ENCODE data around the gene DCAF7. TPM values are rescaled to one million over a fixed set of nuclear protein-coding genes. Genes with fewer than 3 reads are reported as not detected.

Gene DCAF7
- total and polyA plus RNA-seq, 4 donors = 13.2 to 24.0 (median 15.0) TPM

DNA sequence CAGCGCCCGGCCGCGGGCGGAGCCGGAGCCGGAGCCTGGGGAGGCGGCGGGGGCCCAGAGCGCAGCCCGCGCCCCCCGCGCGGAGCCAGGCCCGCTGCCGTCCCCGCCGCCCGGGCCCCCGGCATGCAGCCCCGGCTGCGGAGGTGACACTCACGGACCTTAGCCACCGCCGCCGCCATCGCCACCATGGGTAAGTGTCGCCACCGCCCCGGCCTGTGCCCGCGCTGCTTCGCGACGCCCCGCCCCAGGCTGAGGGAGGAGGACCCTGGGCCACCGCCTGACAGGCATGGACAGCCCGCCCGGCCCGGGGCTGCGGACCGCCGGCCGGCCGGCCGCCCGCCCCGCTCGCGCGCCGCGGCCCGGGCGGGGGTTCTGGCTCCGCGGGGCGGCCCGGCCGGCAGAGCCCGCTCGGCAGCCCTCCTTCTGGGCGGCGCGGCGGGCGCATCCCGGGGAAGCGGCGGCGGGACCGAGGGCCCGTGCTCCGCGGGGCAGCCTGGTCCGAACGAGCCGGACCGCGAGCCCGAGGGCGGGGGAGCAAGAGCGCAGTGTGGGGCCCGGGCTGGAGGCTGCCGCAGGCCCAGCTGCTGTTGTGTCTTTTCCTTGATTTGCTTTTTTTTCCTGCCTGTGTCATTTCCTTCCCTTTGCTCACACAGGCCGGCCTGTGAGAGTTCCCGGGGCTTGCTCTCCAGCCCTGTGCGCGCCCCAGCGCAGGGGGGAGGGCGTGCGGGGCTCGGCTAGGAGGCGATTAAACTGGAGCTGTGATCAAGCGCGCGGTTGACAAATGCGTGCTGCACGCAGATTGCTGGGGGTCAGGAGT, 72.5 kb downstream of the DCAF7 start:
- Histone ChIP-seq H3K36me3 (ENCODE audit: control insufficient read depth in 4 of 4, insufficient read depth in 3 of 4, low read depth in 1 of 4, low read length in 3 of 4) (no peaks in the 10 kb centered on the region), H3K9me3 (ENCODE audit: control insufficient read depth in 4 of 4, low read length in 3 of 4) (no peaks in the 10 kb centered on the region), H3K9ac (ENCODE audit: low read depth in 1 of 2, low read length in 2 of 2) (peak overlapping the region; percentile 53 to 92), H3K4me1 (ENCODE audit: control insufficient read depth in 4 of 4, insufficient read depth in 4 of 4, low read length in 3 of 4) (peaks cover 2 to 35% (median 16%) of the 10 kb centered on the region in 4 donors), H3K27ac (ENCODE audit: low read depth in 1 of 2, low read length in 2 of 2) (peak overlapping the region; percentile 59 to 86), H3K4me3 (ENCODE audit: low read depth in 1 of 3, low read length in 3 of 3) (peak overlapping the region; percentile 56 to 98 (median 92)), H3K27me3 (ENCODE audit: control insufficient read depth in 4 of 4, insufficient read depth in 4 of 4, low read length in 3 of 4) (no peaks in the 10 kb centered on the region)
- DNase-seq (ENCODE audit: low spot score) = peak; percentile 71
- WGBS = under 1% methylated on average over 100 of the region's 100 CpGs
- TF ChIP-seq FOXA1 (IDR thresholded peaks at IDR 0.05) (no peak), RAD21 (IDR thresholded peaks at IDR 0.05) (no peak)
- TF ChIP-seq, protein P1, sequence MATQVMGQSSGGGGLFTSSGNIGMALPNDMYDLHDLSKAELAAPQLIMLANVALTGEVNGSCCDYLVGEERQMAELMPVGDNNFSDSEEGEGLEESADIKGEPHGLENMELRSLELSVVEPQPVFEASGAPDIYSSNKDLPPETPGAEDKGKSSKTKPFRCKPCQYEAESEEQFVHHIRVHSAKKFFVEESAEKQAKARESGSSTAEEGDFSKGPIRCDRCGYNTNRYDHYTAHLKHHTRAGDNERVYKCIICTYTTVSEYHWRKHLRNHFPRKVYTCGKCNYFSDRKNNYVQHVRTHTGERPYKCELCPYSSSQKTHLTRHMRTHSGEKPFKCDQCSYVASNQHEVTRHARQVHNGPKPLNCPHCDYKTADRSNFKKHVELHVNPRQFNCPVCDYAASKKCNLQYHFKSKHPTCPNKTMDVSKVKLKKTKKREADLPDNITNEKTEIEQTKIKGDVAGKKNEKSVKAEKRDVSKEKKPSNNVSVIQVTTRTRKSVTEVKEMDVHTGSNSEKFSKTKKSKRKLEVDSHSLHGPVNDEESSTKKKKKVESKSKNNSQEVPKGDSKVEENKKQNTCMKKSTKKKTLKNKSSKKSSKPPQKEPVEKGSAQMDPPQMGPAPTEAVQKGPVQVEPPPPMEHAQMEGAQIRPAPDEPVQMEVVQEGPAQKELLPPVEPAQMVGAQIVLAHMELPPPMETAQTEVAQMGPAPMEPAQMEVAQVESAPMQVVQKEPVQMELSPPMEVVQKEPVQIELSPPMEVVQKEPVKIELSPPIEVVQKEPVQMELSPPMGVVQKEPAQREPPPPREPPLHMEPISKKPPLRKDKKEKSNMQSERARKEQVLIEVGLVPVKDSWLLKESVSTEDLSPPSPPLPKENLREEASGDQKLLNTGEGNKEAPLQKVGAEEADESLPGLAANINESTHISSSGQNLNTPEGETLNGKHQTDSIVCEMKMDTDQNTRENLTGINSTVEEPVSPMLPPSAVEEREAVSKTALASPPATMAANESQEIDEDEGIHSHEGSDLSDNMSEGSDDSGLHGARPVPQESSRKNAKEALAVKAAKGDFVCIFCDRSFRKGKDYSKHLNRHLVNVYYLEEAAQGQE (IDR thresholded peaks at IDR 0.05) = peak; percentile 45

DNA sequence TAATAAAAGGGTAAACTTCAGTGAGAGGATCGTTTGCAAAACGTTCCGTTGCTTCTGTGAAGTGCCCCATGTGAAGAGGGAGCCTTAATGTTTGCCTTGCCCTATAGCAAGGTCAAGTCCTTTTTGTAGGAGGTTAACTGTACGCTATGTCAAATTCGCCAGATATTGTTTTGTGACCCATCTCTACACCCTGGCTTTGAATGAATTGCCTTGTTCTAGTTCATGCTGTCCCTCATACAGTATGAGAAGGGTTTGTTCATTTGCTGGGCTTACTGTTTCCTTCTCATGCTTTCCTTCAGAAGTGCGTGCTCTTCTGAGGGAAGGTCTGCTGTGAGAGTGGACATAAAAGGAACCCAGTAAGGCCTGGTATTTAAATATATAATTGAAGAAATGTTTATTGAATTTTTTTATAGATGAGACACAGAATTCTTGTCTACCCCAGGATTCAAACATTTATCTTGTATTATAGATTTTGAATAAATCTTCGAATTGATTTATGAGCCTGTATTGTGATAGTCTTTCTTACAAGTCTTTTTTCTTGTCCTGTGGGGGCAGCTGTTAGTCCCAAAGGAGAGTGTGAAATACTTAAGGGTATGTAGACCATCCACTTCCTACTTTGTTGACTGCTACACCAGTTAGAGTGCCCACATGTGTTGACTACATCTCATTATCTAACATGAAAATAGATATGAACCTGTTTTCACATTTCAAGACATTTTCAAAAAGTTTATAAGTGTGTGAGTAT, 73.7 kb downstream of the DCAF7 start:
- no peaks in the 10 kb centered on the region for H3K9me3 ChIP-seq (ENCODE audit: control insufficient read depth in 4 of 4, low read length in 3 of 4)
- peak overlapping the region in 1 of 2 donors; percentile 92 for H3K9ac ChIP-seq (ENCODE audit: low read depth in 1 of 2, low read length in 2 of 2)
- no peak overlapping the region for H3K27ac ChIP-seq (ENCODE audit: low read depth in 1 of 2, low read length in 2 of 2)
- DNase-seq (ENCODE audit: low spot score) = no peak
- H3K4me3 ChIP-seq (ENCODE audit: low read depth in 1 of 3, low read length in 3 of 3) = peak overlapping the region in 2 of 3 donors; percentile 1 to 98
- no peaks in the 10 kb centered on the region for H3K36me3 ChIP-seq (ENCODE audit: control insufficient read depth in 4 of 4, insufficient read depth in 3 of 4, low read depth in 1 of 4, low read length in 3 of 4)
- peaks cover 2 to 39% (median 16%) of the 10 kb centered on the region in 4 donors for H3K4me1 ChIP-seq (ENCODE audit: control insufficient read depth in 4 of 4, insufficient read depth in 4 of 4, low read length in 3 of 4)
- no peaks in the 10 kb centered on the region for H3K27me3 ChIP-seq (ENCODE audit: control insufficient read depth in 4 of 4, insufficient read depth in 4 of 4, low read length in 3 of 4)
- WGBS = 54% methylated on average over 7 of the region's 7 CpGs
- TF ChIP-seq, protein P2, sequence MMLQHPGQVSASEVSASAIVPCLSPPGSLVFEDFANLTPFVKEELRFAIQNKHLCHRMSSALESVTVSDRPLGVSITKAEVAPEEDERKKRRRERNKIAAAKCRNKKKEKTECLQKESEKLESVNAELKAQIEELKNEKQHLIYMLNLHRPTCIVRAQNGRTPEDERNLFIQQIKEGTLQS (IDR thresholded peaks at IDR 0.05) = no peak
- TF ChIP-seq, protein P1 (IDR thresholded peaks at IDR 0.05) = no peak
- no peak for TF ChIP-seq RAD21 (IDR thresholded peaks at IDR 0.05)
- no peak for TF ChIP-seq TAF1 (conservative IDR thresholded peaks at IDR 0.05)
- TF ChIP-seq, protein P3, sequence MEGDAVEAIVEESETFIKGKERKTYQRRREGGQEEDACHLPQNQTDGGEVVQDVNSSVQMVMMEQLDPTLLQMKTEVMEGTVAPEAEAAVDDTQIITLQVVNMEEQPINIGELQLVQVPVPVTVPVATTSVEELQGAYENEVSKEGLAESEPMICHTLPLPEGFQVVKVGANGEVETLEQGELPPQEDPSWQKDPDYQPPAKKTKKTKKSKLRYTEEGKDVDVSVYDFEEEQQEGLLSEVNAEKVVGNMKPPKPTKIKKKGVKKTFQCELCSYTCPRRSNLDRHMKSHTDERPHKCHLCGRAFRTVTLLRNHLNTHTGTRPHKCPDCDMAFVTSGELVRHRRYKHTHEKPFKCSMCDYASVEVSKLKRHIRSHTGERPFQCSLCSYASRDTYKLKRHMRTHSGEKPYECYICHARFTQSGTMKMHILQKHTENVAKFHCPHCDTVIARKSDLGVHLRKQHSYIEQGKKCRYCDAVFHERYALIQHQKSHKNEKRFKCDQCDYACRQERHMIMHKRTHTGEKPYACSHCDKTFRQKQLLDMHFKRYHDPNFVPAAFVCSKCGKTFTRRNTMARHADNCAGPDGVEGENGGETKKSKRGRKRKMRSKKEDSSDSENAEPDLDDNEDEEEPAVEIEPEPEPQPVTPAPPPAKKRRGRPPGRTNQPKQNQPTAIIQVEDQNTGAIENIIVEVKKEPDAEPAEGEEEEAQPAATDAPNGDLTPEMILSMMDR (IDR thresholded peaks at IDR 0.05; ENCODE audit: low read depth, low read length, missing input control) = no peak
- no peak for TF ChIP-seq HNF4G (IDR thresholded peaks at IDR 0.05)
